Measurements from ENCODE around the gene LDB2. TPM values are rescaled to one million over a fixed set of nuclear protein-coding genes. Genes with fewer than 3 reads are reported as not detected.

Gene LDB2
- total and polyA plus RNA-seq, 2 of the 8 experiments (the other 6 are each of a cell fraction or from before 2014, with no cell fraction given): 57.0 to 140 TPM

DNA sequence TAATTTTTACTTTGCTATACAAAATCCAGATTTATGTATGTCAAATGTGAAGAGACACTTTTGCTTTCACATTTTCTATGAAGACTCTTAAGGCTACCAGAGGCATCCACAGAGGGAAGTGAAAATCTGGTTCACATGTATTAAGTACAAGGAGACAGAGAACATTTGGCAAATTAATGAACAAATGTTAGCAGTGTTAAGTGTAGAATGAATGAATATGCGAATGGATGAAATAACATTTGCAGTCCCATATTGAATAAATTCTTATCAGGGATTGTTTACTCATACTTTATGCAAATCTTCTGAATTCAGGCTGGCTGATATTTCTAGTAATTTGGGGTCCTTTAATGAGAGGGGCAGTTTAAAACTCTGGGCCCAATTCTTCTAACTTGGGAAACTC lies 159.9 kb downstream of the LDB2 start (continued):
- TF ChIP-seq, protein P1, sequence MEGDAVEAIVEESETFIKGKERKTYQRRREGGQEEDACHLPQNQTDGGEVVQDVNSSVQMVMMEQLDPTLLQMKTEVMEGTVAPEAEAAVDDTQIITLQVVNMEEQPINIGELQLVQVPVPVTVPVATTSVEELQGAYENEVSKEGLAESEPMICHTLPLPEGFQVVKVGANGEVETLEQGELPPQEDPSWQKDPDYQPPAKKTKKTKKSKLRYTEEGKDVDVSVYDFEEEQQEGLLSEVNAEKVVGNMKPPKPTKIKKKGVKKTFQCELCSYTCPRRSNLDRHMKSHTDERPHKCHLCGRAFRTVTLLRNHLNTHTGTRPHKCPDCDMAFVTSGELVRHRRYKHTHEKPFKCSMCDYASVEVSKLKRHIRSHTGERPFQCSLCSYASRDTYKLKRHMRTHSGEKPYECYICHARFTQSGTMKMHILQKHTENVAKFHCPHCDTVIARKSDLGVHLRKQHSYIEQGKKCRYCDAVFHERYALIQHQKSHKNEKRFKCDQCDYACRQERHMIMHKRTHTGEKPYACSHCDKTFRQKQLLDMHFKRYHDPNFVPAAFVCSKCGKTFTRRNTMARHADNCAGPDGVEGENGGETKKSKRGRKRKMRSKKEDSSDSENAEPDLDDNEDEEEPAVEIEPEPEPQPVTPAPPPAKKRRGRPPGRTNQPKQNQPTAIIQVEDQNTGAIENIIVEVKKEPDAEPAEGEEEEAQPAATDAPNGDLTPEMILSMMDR (IDR thresholded peaks at IDR 0.05; ENCODE audit: control extremely low read depth in 1 of 3, insufficient read depth in 1 of 3, low read depth in 1 of 3, low read length in 3 of 3): no peak
- TF ChIP-seq RAD21 (IDR thresholded peaks at IDR 0.05 in 1 of 2, conservative IDR thresholded peaks at IDR 0.05 in 1 of 2; ENCODE audit: low read depth in 2 of 2, low read length in 2 of 2) (no peak), EZH2 (IDR thresholded peaks at IDR 0.05; ENCODE audit: low read depth, low read length, severe bottlenecking) (no peak)

Measured in H1 (cell line).